Astrocyte of the cerebellum (primary cell): Measurements from ENCODE around the gene SORCS2.
A peak's percentile ranks its signal among the peaks of the same experiment; 100 is the strongest.

Source experiments
- DNase-seq: peaks from one replicate; pipeline ENCODE4 v3.0.0-alpha.2; 2011; ENCODE audit warnings: low read depth
- H3K4me3 ChIP-seq: 2 replicates; pipeline ENCODE4 v1.5.1; 2011; ENCODE audit warnings: mild to moderate bottlenecking, low read depth, low read length, moderate library complexity
- CTCF ChIP-seq: IDR thresholded peaks from 2 replicates; pipeline ENCODE4 v1.5.1; 2012; ENCODE audit warnings: low read length, low read depth, moderate library complexity, mild to moderate bottlenecking; ENCODE audit errors: missing control alignments
- in situ Hi-C: cut with HindIII; loops from 2 replicates; pipeline ENCODE4 v1.10.0; 2017; ENCODE audit warnings: low sequenced_read_pairs

The SORCS2 gene

GRCh38 chr4:7648544-7649395 is 456.4 kb downstream of the SORCS2 start:
- in situ Hi-C loops = no loop called here
- no peak for TF ChIP-seq CTCF
- DNase-seq = no peak
- H3K4me3 ChIP-seq = no peak overlapping the region

GRCh38 chr4:7649411-7649740 is 457.0 kb downstream of the SORCS2 start:
- H3K4me3 ChIP-seq = no peak overlapping the region
- in situ Hi-C loops = no loop called here
- no peak for TF ChIP-seq CTCF
- DNase-seq = no peak

- in situ Hi-C loops = no loop called here
- TF ChIP-seq CTCF = no peak
- DNase-seq = peak; percentile 69
- H3K4me3 ChIP-seq = no peak overlapping the region
Observed at GRCh38 chr4:7649741-7650531, 457.6 kb downstream of the SORCS2 start.

GRCh38 chr4:7650606-7651385 is 458.5 kb downstream of the SORCS2 start:
- no peak overlapping the region for H3K4me3 ChIP-seq
- in situ Hi-C loops = no loop called here
- DNase-seq = no peak
- TF ChIP-seq CTCF = peak; percentile 29

GRCh38 chr4:7651461-7651921 is 459.2 kb downstream of the SORCS2 start:
- DNase-seq = peak; percentile 31

More at GRCh38 chr4:7651461-7651921, 459.2 kb downstream of the SORCS2 start:
- TF ChIP-seq CTCF = no peak
- in situ Hi-C loops = no loop called here
- no peak overlapping the region for H3K4me3 ChIP-seq
